Inflammatory macrophage (primary cell): ENCODE measurements around the gene TNNI3K.

ENCODE experiments used
- DNase-seq, 2 donors: peaks; one replicate each; pipeline ENCODE4 v3.0.0-alpha.2; 2020 to 2022

Gene TNNI3K

GRCh38 chr1:74286414-74286813 is 51.2 kb downstream of the TNNI3K start:
- no peak for DNase-seq

- no peak for DNase-seq
Observed at GRCh38 chr1:74314438-74314837, 79.3 kb downstream of the TNNI3K start.

- DNase-seq = no peak
Observed at GRCh38 chr1:74316302-74316701, 81.1 kb downstream of the TNNI3K start.

- no peak for DNase-seq
Observed at GRCh38 chr1:74317663-74318062, 82.5 kb downstream of the TNNI3K start.

- DNase-seq = no peak
Observed at GRCh38 chr1:74323937-74324473, 88.8 kb downstream of the TNNI3K start.

- no peak for DNase-seq
Observed at GRCh38 chr1:74324684-74325448, 89.7 kb downstream of the TNNI3K start.

GRCh38 chr1:74328851-74329250 is 93.7 kb downstream of the TNNI3K start:
- DNase-seq = no peak

GRCh38 chr1:74333244-74333643 is 98.1 kb downstream of the TNNI3K start:
- no peak for DNase-seq

GRCh38 chr1:74334147-74334546 is 99.0 kb downstream of the TNNI3K start:
- no peak for DNase-seq

- no peak for DNase-seq
Observed at GRCh38 chr1:74340656-74341055, 105.5 kb downstream of the TNNI3K start.

- no peak for DNase-seq
Observed at GRCh38 chr1:74341702-74342339, 106.6 kb downstream of the TNNI3K start.

GRCh38 chr1:74343216-74343615 is 108.0 kb downstream of the TNNI3K start:
- no peak for DNase-seq

GRCh38 chr1:74344387-74344786 is 109.2 kb downstream of the TNNI3K start:
- DNase-seq = no peak

GRCh38 chr1:74356493-74356892 is 121.3 kb downstream of the TNNI3K start:
- no peak for DNase-seq

- DNase-seq = no peak
Observed at GRCh38 chr1:74357150-74357549, 122.0 kb downstream of the TNNI3K start.

GRCh38 chr1:74357756-74358155 is 122.6 kb downstream of the TNNI3K start:
- no peak for DNase-seq

GRCh38 chr1:74362691-74363090 is 127.5 kb downstream of the TNNI3K start:
- DNase-seq = no peak

- no peak for DNase-seq
Observed at GRCh38 chr1:74363220-74363619, 128.0 kb downstream of the TNNI3K start.

GRCh38 chr1:74367175-74367813 is 132.1 kb downstream of the TNNI3K start:
- no peak for DNase-seq

GRCh38 chr1:74368335-74368734 is 133.1 kb downstream of the TNNI3K start:
- DNase-seq = no peak

- no peak for DNase-seq
Observed at GRCh38 chr1:74375376-74375775, 140.2 kb downstream of the TNNI3K start.

GRCh38 chr1:74380252-74380651 is 145.1 kb downstream of the TNNI3K start:
- no peak for DNase-seq

GRCh38 chr1:74388855-74389254 is 153.7 kb downstream of the TNNI3K start:
- no peak for DNase-seq

GRCh38 chr1:74392186-74392585 is 157.0 kb downstream of the TNNI3K start:
- DNase-seq = no peak
